ENCODE data around the gene DECR2. TPM values are rescaled to one million over a fixed set of nuclear protein-coding genes. Genes with fewer than 3 reads are reported as not detected.
"Not testable (repeated sequence)": the region's sequence is repeated elsewhere in the genome, so short reads cannot be mapped to it uniquely, and the experiment has no call there.

DECR2 gene
- total RNA-seq, 1 experiment from 2014 or later, result 33.7 TPM

DNA sequence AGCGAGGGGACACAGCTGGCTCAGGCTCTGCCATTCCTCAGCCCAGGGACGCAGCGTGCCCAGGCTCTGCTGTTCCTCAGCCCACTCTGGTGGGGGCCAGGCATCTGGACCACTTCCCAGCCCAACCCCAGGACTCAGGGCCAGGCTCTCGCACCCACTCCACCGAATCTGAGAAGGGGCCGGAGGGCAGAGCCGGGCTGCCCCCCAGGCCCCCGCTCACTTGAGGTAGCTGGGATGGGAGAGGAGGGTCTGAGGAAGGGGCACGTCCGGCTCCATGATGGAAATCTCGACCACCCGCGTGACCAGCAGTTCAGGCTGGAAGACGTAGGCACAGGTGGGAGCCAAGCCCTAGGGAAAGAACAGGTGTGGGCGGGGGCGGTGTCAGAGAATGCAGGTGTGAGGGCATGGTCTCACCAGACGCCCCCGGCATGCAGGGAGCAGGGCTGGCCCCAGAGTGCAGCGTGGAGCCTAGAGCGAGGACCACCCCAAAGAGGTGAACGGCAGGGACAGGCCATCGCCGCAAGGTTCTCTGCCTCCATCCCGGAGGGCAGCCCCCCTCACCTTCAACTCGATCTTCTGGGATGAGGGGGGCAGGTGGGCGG is 24.8 kb upstream of the DECR2 start:
- no peak for DNase-seq (ENCODE audit: low read depth)
- in situ Hi-C loops (cut with HindIII; ENCODE audit: low pct_unique_long_range_greater_than_20kb, low sequenced_read_pairs), result no loop called here

DNA sequence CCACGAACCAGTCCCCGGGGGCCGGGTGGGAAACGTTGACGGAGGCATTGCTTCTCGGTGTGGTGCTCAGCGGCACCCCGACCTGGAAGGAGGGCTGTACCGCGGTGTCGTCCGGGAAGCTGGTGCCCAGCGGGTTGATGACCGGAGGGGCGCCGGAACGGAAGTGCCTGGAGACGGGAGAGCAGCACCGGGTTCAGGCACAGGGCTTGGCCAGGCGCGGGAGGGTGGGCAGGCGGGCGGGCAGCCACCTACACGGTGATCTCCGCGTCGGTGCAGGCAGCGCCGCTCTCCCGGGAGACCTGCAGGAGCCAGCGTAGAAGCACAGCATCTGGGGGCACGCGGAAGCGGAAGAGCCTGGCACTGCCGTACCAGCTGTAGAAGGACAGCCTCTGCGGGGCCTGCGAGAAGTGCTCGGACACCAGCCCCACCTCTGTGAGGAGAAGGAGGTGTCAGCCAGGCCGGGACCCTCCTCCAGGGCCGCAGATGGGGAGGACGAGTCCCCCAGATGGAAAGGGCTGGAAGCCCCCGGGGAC is 24.2 kb upstream of the DECR2 start:
- in situ Hi-C loops (cut with HindIII; ENCODE audit: low pct_unique_long_range_greater_than_20kb, low sequenced_read_pairs), result no loop called here
- DNase-seq (ENCODE audit: low read depth), result no peak

- in situ Hi-C loops (cut with HindIII; ENCODE audit: low pct_unique_long_range_greater_than_20kb, low sequenced_read_pairs); DNase-seq (ENCODE audit: low read depth): not testable (repeated sequence)
Observed at GRCh38 chr16:378113-378820, 23.4 kb upstream of the DECR2 start.

DNA sequence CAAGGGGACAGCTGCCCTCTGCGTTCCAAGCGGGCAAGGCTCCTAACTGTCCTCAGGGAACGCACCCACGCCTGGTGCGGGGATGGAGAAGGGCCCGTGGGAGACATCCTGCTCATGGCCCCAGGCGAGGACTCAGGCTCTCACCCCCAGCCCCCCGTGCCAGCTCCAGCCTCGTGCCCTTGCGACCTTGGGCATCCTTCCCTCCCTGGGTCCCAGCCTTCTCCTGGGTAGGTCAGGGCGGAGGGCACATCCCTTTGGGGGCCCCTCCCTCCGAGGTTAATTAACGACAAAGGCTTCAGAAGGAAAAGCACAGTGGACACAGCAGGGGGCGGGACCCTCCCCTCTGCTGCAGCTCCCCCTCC is 22.9 kb upstream of the DECR2 start:
- no peak for DNase-seq (ENCODE audit: low read depth)
- in situ Hi-C loops (cut with HindIII; ENCODE audit: low pct_unique_long_range_greater_than_20kb, low sequenced_read_pairs), result no loop called here

GRCh38 chr16:379183-379960 is 22.3 kb upstream of the DECR2 start:
- no peak for DNase-seq (ENCODE audit: low read depth)

GRCh38 chr16:379961-380761 is 21.5 kb upstream of the DECR2 start:
- in situ Hi-C loops (cut with HindIII; ENCODE audit: low pct_unique_long_range_greater_than_20kb, low sequenced_read_pairs), result no loop called here
- DNase-seq (ENCODE audit: low read depth), result no peak

More at GRCh38 chr16:379183-379960, 22.3 kb upstream of the DECR2 start:
- in situ Hi-C loops (cut with HindIII; ENCODE audit: low pct_unique_long_range_greater_than_20kb, low sequenced_read_pairs), result no loop called here

- in situ Hi-C loops (cut with HindIII; ENCODE audit: low pct_unique_long_range_greater_than_20kb, low sequenced_read_pairs), result no loop called here
- no peak for DNase-seq (ENCODE audit: low read depth)
Observed at GRCh38 chr16:380762-381011, 21.0 kb upstream of the DECR2 start.

DNA sequence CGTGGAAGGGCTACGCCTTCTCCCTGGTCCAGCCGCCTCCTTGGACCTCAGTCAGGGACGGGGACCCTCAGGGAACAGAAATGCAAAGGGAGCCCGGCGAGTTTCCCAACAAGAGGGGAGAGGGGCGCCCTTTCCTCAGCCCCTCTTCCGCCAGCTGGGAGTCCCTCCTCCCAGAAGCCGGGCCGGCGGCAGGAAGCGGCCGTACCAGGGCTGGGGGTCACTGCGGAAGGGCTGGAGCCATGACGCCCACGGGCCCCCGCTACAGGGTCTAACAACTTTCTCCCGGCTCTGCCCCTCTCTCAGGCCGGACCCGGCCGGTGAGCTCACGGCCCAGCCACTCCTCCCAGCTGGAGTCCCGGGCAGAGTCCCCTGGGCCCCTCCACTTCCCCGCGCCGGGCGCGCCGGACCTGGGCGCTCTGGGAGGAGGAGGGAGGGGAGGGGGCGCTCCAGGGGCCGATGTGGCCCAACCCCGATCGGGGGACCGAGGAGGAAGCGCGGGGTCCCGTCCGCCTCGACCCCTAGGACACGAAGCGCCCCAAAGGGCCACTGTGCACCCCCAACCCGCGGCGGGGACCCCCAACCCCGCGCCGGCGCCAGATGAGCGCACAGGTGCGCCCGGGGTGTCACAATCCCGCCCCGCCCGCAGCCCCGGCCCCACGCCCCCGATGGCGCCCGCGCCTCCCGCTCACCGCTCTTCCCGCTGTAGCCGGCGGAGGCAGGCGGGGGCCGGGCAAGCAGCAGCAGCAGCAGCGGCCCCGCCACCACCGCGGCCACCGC is 20.5 kb upstream of the DECR2 start:
- DNase-seq (ENCODE audit: low read depth), result no peak
- in situ Hi-C loops (cut with HindIII; ENCODE audit: low pct_unique_long_range_greater_than_20kb, low sequenced_read_pairs), result no loop called here

GRCh38 chr16:381789-382717 is 19.6 kb upstream of the DECR2 start, which contains the start of gene PGAP6:
TSS of gene PGAP6 (minus strand) at chr16:381978. CDS start at chr16:381821, 157 bp downstream.
- no peak for DNase-seq (ENCODE audit: low read depth)
- in situ Hi-C loops (cut with HindIII; ENCODE audit: low pct_unique_long_range_greater_than_20kb, low sequenced_read_pairs), result no loop called here

- in situ Hi-C loops (cut with HindIII; ENCODE audit: low pct_unique_long_range_greater_than_20kb, low sequenced_read_pairs), result no loop called here
- DNase-seq (ENCODE audit: low read depth), result no peak
Observed at GRCh38 chr16:383326-384051, 18.2 kb upstream of the DECR2 start.

DNA sequence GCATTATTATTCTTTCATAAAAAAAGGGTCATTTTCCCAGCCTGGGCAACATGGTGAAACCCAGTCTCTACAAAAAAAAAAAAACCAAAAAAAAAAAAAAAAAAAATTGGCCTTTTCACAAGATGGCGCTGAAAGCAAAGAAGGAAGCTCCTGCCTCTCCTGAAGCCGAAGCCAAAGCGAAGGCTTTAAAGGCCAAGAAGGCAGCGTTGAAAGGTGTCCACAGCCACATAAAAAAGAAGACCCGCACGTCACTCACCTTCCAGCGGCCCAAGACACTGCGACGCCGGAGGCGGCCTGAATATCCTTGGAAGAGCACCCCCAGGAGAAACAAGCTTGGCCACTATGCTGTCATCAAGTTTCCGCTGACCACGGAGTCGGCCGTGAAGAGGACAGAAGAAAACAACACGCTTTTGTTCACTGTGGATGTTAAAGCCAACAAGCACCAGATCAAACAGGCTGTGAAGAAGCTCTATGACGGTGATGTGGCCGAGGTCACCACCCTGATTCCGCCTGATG is 15.0 kb upstream of the DECR2 start:
- DNase-seq (ENCODE audit: low read depth), result peak; percentile 51
- in situ Hi-C loops (cut with HindIII; ENCODE audit: low pct_unique_long_range_greater_than_20kb, low sequenced_read_pairs), result no loop called here

GRCh38 chr16:387761-388666 is 13.7 kb upstream of the DECR2 start:
- DNase-seq (ENCODE audit: low read depth); in situ Hi-C loops (cut with HindIII; ENCODE audit: low pct_unique_long_range_greater_than_20kb, low sequenced_read_pairs): not testable (repeated sequence)

GRCh38 chr16:389352-389751 is 12.3 kb upstream of the DECR2 start:
- in situ Hi-C loops (cut with HindIII; ENCODE audit: low pct_unique_long_range_greater_than_20kb, low sequenced_read_pairs), result no loop called here
- peak; percentile 55 for DNase-seq (ENCODE audit: low read depth)

GRCh38 chr16:391885-392335 is 9.8 kb upstream of the DECR2 start:
- DNase-seq (ENCODE audit: low read depth), result peak; percentile 71
- in situ Hi-C loops (cut with HindIII; ENCODE audit: low pct_unique_long_range_greater_than_20kb, low sequenced_read_pairs), result no loop called here

GRCh38 chr16:392450-393030 is 9.1 kb upstream of the DECR2 start:
- in situ Hi-C loops (cut with HindIII; ENCODE audit: low pct_unique_long_range_greater_than_20kb, low sequenced_read_pairs), result no loop called here
- no peak for DNase-seq (ENCODE audit: low read depth)

All from Caki2 (cell line).